HG03103 (cell line): Measurements from ENCODE around the gene LIME1.

Source experiments
- ATAC-seq: cut with Tn5 transposase; IDR thresholded peaks from one replicate; pipeline ENCODE4 v1.9.1; 2021; ENCODE audit warnings: low read depth; ENCODE audit not compliant: unreplicated experiment

LIME1 gene

GRCh38 chr20:63696628-63697356 is 39.7 kb upstream of the LIME1 start, which contains the start of gene TNFRSF6B:
TSS of gene TNFRSF6B (plus strand) at chr20:63696652. CDS start at chr20:63696768, 116 bp downstream.
- no peak for ATAC-seq

- ATAC-seq, result no peak
These were observed 39.1 kb upstream of the LIME1 start for GRCh38 chr20:63697357-63697867.

- no peak for ATAC-seq
These were observed 38.5 kb upstream of the LIME1 start for GRCh38 chr20:63697868-63698545.

GRCh38 chr20:63698739-63699465 is 37.6 kb upstream of the LIME1 start:
- no peak for ATAC-seq

GRCh38 chr20:63699466-63700198 is 36.8 kb upstream of the LIME1 start:
- no peak for ATAC-seq

- ATAC-seq, result no peak
These were observed 36.0 kb upstream of the LIME1 start for GRCh38 chr20:63700199-63701050.

GRCh38 chr20:63701051-63701328 is 35.5 kb upstream of the LIME1 start:
- no peak for ATAC-seq

- no peak for ATAC-seq
These were observed 35.0 kb upstream of the LIME1 start for GRCh38 chr20:63701329-63702035.

GRCh38 chr20:63702036-63702665 is 34.3 kb upstream of the LIME1 start:
- no peak for ATAC-seq

- ATAC-seq, result no peak
These were observed 33.6 kb upstream of the LIME1 start for GRCh38 chr20:63702751-63703470.

GRCh38 chr20:63703471-63703975 is 32.9 kb upstream of the LIME1 start:
- ATAC-seq, result no peak

GRCh38 chr20:63703976-63704748 is 32.3 kb upstream of the LIME1 start:
- ATAC-seq, result no peak

- no peak for ATAC-seq
These were observed 31.7 kb upstream of the LIME1 start for GRCh38 chr20:63704749-63705117.

GRCh38 chr20:63705232-63706026 is 31.0 kb upstream of the LIME1 start:
- no peak for ATAC-seq

- ATAC-seq, result no peak
These were observed 30.3 kb upstream of the LIME1 start for GRCh38 chr20:63706027-63706695.
